ENCODE data around the gene NPHP4. TPM values are rescaled to one million over a fixed set of nuclear protein-coding genes. Genes with fewer than 3 reads are reported as not detected.

The NPHP4 gene
- total RNA-seq, 6 experiments from 2014 or later: 5.0 to 6.8 (median 6.0) TPM

GRCh38 chr1:5839881-5840550 is 152.2 kb downstream of the NPHP4 start:
- no peak for TF ChIP-seq CTCF (IDR thresholded peaks at IDR 0.05)
- peaks cover 11% of the 10 kb centered on the region for H3K27me3 Mint-ChIP-seq (ENCODE audit: insufficient read depth)
- no peaks in the 10 kb centered on the region for H3K9me3 Mint-ChIP-seq
- DNase-seq: no peak
- no peak overlapping the region for H3K4me3 Mint-ChIP-seq
- H3K27ac Mint-ChIP-seq: no peak overlapping the region
- H3K36me3 Mint-ChIP-seq (ENCODE audit: low read depth): no peaks in the 10 kb centered on the region
- no peaks in the 10 kb centered on the region for H3K4me1 Mint-ChIP-seq (ENCODE audit: low read depth)

GRCh38 chr1:5839161-5839880 is 152.9 kb downstream of the NPHP4 start:
- H3K9me3 Mint-ChIP-seq: no peaks in the 10 kb centered on the region
- DNase-seq: no peak
- H3K4me3 Mint-ChIP-seq: no peak overlapping the region
- no peak overlapping the region for H3K27ac Mint-ChIP-seq
- H3K27me3 Mint-ChIP-seq (ENCODE audit: insufficient read depth): peaks cover 11% of the 10 kb centered on the region
- TF ChIP-seq CTCF (IDR thresholded peaks at IDR 0.05): no peak
- H3K4me1 Mint-ChIP-seq (ENCODE audit: low read depth): no peaks in the 10 kb centered on the region
- H3K36me3 Mint-ChIP-seq (ENCODE audit: low read depth): no peaks in the 10 kb centered on the region

GRCh38 chr1:5837976-5838653 is 154.1 kb downstream of the NPHP4 start:
- H3K4me1 Mint-ChIP-seq (ENCODE audit: low read depth): no peaks in the 10 kb centered on the region
- TF ChIP-seq CTCF (IDR thresholded peaks at IDR 0.05): no peak
- no peak overlapping the region for H3K4me3 Mint-ChIP-seq
- no peaks in the 10 kb centered on the region for H3K9me3 Mint-ChIP-seq
- H3K36me3 Mint-ChIP-seq (ENCODE audit: low read depth): no peaks in the 10 kb centered on the region
- peaks cover 11% of the 10 kb centered on the region for H3K27me3 Mint-ChIP-seq (ENCODE audit: insufficient read depth)
- DNase-seq: no peak
- H3K27ac Mint-ChIP-seq: no peak overlapping the region

- no peak for DNase-seq
- H3K27me3 Mint-ChIP-seq (ENCODE audit: insufficient read depth): peaks cover 7% of the 10 kb centered on the region
- no peaks in the 10 kb centered on the region for H3K36me3 Mint-ChIP-seq (ENCODE audit: low read depth)
Observed at GRCh38 chr1:5836776-5837440, 155.3 kb downstream of the NPHP4 start.

More at GRCh38 chr1:5836776-5837440, 155.3 kb downstream of the NPHP4 start:
- TF ChIP-seq CTCF (IDR thresholded peaks at IDR 0.05): no peak
- no peak overlapping the region for H3K4me3 Mint-ChIP-seq
- H3K27ac Mint-ChIP-seq: no peak overlapping the region
- H3K9me3 Mint-ChIP-seq: no peaks in the 10 kb centered on the region
- H3K4me1 Mint-ChIP-seq (ENCODE audit: low read depth): no peaks in the 10 kb centered on the region
